Neural crest cell (in vitro differentiated cells): ENCODE results near the gene LDAH. TPM values are rescaled to one million over a fixed set of nuclear protein-coding genes. Genes with fewer than 3 reads are reported as not detected.

Source experiments
- DNase-seq: peaks from one replicate; pipeline ENCODE4 v3.0.0; 2021; ENCODE audit warnings: low read depth, mixed read lengths, low spot score
- H3K27ac Mint-ChIP-seq: one replicate; pipeline ENCODE4 v1.8.0; 2021; ENCODE audit warnings: mild to moderate bottlenecking, mixed read lengths; ENCODE audit not compliant: unreplicated experiment
- H3K27me3 Mint-ChIP-seq: 2 replicates; pipeline ENCODE4 v1.8.0; 2021; ENCODE audit warnings: low read depth, mild to moderate bottlenecking, mixed read lengths
- H3K36me3 Mint-ChIP-seq: 2 replicates; pipeline ENCODE4 v1.8.0; 2021; ENCODE audit warnings: low read depth, mild to moderate bottlenecking, mixed read lengths
- H3K4me1 Mint-ChIP-seq: 2 replicates; pipeline ENCODE4 v1.8.0; 2021; ENCODE audit warnings: mixed read lengths
- H3K4me3 Mint-ChIP-seq: one replicate; pipeline ENCODE4 v1.8.0; 2021; ENCODE audit warnings: mild to moderate bottlenecking, mixed read lengths
- H3K9me3 Mint-ChIP-seq: 2 replicates; pipeline ENCODE4 v1.8.0; 2021; ENCODE audit warnings: mixed read lengths
- CTCF ChIP-seq: fragments of 200-600 bp; sonication (generic); conservative IDR thresholded peaks from 2 replicates; pipeline ENCODE4 v1.5.0; 2021; ENCODE audit warnings: antibody characterized with exemption, mild to moderate bottlenecking
- total RNA-seq: library from RNA; stranded (reverse); gene quantifications from 2 replicates; pipeline ENCODE4 v1.2.1, GENCODE V29; 2021

Gene LDAH
- total RNA-seq, 1 donor from 2014 or later: 49.7 TPM

DNA sequence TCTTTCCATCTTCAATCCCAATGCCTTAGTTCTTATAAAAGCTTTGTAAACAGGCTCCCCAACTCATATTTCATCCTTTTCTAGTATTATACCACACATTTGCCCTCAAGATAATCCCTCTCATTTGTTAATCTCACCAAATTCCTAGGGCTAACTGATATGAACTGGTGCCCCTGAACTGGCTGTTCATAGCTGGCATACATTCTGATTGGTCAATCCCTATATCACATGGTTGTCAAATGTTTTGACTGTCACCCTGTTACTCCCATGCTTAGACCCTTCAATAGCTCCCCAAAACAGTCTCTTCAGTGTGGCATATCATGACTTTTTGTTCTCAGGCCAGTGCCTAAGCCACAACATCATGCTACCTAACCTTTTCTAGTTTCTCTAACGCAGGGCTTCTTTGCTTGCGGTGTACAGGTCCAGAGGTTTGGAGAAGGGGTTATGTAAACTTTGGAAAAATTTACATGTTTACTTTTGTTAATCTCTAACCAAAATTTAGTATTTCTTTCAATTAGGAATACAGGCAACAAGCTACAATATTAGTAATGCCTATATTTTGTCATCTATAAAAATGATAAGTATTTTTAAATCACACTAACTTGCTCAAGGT lies 125.5 kb downstream of the LDAH start:
- TF ChIP-seq CTCF: no peak
- DNase-seq: no peak
- H3K9me3 Mint-ChIP-seq: no peaks in the 10 kb centered on the region
- no peak overlapping the region for H3K4me3 Mint-ChIP-seq
- peaks cover 3% of the 10 kb centered on the region for H3K36me3 Mint-ChIP-seq
- no peaks in the 10 kb centered on the region for H3K27me3 Mint-ChIP-seq
- no peak overlapping the region for H3K27ac Mint-ChIP-seq
- H3K4me1 Mint-ChIP-seq: no peaks in the 10 kb centered on the region

DNA sequence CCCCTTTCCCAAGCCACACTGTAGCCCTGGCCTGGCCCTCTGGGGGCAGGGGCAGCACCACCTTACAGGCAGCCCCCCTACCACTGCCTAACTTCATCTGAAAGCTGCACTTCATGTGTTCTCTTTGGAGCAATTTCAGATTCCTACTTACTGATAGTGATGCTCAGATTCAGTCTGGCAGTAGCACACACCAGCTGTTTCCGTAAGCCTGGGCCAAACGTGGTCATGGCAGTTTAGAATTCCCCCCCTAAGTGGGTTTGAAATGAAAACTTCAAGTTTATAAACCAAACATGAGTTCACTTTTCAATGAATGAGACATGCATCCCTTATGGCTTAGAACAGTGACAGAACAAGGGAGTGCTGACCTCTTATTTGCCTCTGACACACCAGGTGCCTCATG lies 126.5 kb downstream of the LDAH start:
- TF ChIP-seq CTCF: no peak
- Mint-ChIP-seq H3K36me3 (peaks cover 3% of the 10 kb centered on the region), H3K27me3 (no peaks in the 10 kb centered on the region), H3K9me3 (no peaks in the 10 kb centered on the region), H3K27ac (no peak overlapping the region), H3K4me3 (no peak overlapping the region), H3K4me1 (peaks cover 5% of the 10 kb centered on the region)
- DNase-seq: no peak

GRCh38 chr2:20693317-20693716 lies 129.6 kb downstream of the LDAH start:
- no peak for TF ChIP-seq CTCF
- Mint-ChIP-seq H3K9me3 (no peaks in the 10 kb centered on the region), H3K4me3 (no peak overlapping the region), H3K27me3 (no peaks in the 10 kb centered on the region), H3K36me3 (peaks cover 11% of the 10 kb centered on the region), H3K27ac (no peak overlapping the region), H3K4me1 (peaks cover 5% of the 10 kb centered on the region)
- no peak for DNase-seq

- H3K9me3 Mint-ChIP-seq: no peaks in the 10 kb centered on the region
- peaks cover 17% of the 10 kb centered on the region for H3K36me3 Mint-ChIP-seq
- H3K27me3 Mint-ChIP-seq: no peaks in the 10 kb centered on the region
- TF ChIP-seq CTCF: no peak
- no peak overlapping the region for H3K4me3 Mint-ChIP-seq
- peaks cover 5% of the 10 kb centered on the region for H3K4me1 Mint-ChIP-seq
- no peak overlapping the region for H3K27ac Mint-ChIP-seq
- DNase-seq: no peak
These were observed 130.8 kb downstream of the LDAH start for GRCh38 chr2:20692081-20692480.

DNA sequence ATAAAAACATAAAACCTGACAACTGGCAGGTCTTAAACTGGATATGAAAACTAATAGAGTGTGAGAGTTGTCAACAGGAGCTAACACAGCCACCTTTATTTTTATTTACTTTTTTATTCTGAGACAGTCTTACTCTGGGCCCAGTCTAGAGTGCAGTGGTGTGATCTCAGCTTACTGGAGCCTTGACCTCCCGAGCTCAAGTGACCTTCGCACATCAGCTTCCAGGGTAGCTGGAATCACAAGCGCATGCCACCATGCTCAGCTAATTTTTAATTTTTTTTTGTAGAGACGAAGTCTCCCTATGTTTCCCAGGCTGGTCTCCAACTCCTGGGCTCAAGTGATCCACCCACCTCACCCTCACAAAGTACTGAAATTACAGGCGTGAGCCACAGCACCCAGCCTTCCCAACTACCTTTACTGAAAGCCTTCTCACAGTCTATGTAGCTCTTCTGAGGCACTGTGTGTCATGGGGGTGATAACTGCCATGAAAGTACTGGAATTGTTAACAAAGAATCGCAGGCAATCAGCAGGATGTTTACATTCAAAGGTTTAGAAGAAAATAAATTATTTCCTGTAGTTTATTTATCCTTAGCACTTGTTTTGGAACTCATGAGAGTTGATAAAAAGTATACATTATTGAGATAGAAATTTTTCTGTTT lies 131.7 kb downstream of the LDAH start:
- H3K9me3 Mint-ChIP-seq: no peaks in the 10 kb centered on the region
- H3K27ac Mint-ChIP-seq: no peak overlapping the region
- no peak for DNase-seq
- no peak overlapping the region for H3K4me3 Mint-ChIP-seq
- peaks cover 21% of the 10 kb centered on the region for H3K36me3 Mint-ChIP-seq
- no peaks in the 10 kb centered on the region for H3K27me3 Mint-ChIP-seq
- no peak for TF ChIP-seq CTCF
- peaks cover 5% of the 10 kb centered on the region for H3K4me1 Mint-ChIP-seq
